Activated T-helper 1 cell treated with anti-CD3 and anti-CD28 coated beads, Interleukin-12 subunit alpha, Interleukin-12 subunit beta, Interleukin-2, Interleukin-4 antibody, amounts not matched to agents 30 ng/mL and 10 ng/mL and 1 ng/mL, durations not matched to agents 14 hours and 24 hours and 36 hours (primary cell): ENCODE measurements around the gene ZNRF3. TPM values are rescaled to one million over a fixed set of nuclear protein-coding genes. Genes with fewer than 3 reads are reported as not detected.
"Not testable (repeated sequence)": the region's sequence is repeated elsewhere in the genome, so short reads cannot be mapped to it uniquely, and the experiment has no call there.

ENCODE experiments used
- DNase-seq: peaks from one replicate; pipeline ENCODE4 v3.0.0; 2021; ENCODE audit warnings: low spot score
- H3K27ac Mint-ChIP-seq: one replicate; pipeline ENCODE4 v1.8.0; 2021; ENCODE audit warnings: mild to moderate bottlenecking, mixed read lengths
- H3K27me3 Mint-ChIP-seq: one replicate; pipeline ENCODE4 v1.8.0; 2022; ENCODE audit warnings: mild to moderate bottlenecking, moderate library complexity, mixed read lengths; ENCODE audit not compliant: insufficient read depth
- H3K36me3 Mint-ChIP-seq: one replicate; pipeline ENCODE4 v1.8.0; 2021; ENCODE audit warnings: low read depth, mixed read lengths
- H3K4me1 Mint-ChIP-seq: one replicate; pipeline ENCODE4 v1.8.0; 2021; ENCODE audit warnings: low read depth, mixed read lengths
- H3K4me3 Mint-ChIP-seq: one replicate; pipeline ENCODE4 v1.8.0; 2021; ENCODE audit warnings: mild to moderate bottlenecking, moderate library complexity, mixed read lengths
- H3K9me3 Mint-ChIP-seq: one replicate; pipeline ENCODE4 v1.8.0; 2021; ENCODE audit warnings: mixed read lengths
- intact Hi-C: fragments of 100-400 bp; cut with micrococcal nuclease; formaldehyde crosslinking; loops from one replicate; pipeline ENCODE4 v1.15.1; 2024
- total RNA-seq: library from RNA; stranded (reverse); gene quantifications from 2 replicates; pipeline ENCODE4 v1.2.3, GENCODE V29; 2022

ZNRF3 gene
- total RNA-seq, 1 donor from 2014 or later, result 2.1 TPM

DNA sequence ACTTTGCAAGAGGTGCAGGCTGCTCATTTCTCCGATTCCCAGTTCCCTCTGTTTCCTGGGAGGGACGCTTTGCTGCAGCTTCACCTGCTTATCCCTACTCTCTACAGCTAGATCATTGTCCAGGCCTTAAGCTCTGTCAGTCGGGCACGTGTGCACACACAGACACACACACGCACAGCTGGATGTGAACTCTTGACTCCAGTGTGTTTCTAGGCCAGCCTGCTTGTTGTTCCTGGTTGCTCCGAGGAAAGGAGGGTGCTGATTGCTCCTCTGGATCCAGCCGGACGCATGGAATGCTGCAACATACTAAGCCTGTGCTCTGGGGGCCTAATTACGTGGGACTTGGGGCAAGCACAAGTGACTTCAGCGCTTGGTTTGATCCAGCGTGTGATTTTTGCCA lies 19.7 kb downstream of the ZNRF3 start:
- peaks cover 15% of the 10 kb centered on the region for H3K4me1 Mint-ChIP-seq
- no peak overlapping the region for H3K4me3 Mint-ChIP-seq
- H3K9me3 Mint-ChIP-seq, result no peaks in the 10 kb centered on the region
- peaks cover 3% of the 10 kb centered on the region for H3K36me3 Mint-ChIP-seq
- DNase-seq, result no peak
- intact Hi-C loops, result no loop called here
- H3K27me3 Mint-ChIP-seq, result peaks cover 74% of the 10 kb centered on the region
- H3K27ac Mint-ChIP-seq, result no peak overlapping the region

DNA sequence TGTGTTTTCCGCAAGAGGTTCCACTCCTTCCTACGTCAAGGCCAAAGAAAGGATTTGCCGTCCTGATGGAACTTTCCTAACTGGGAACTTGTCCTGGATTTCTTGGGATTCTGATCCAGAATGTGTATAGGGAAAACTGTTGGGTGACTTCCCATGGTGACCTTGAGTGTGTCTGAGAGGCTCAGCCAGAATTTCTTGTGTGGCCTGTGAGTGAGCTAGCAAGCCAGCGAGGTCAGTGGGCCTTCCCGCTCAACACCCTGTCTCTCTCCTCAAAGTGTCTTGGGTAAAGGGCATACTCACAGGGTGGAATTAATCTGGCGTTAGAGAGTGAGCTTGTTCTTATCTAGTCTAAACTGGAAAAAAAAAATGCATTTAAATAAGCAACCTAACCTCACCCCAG lies 20.4 kb downstream of the ZNRF3 start:
- no peak for DNase-seq
- Mint-ChIP-seq H3K4me1 (peaks cover 22% of the 10 kb centered on the region), H3K9me3 (no peaks in the 10 kb centered on the region), H3K36me3 (peaks cover 3% of the 10 kb centered on the region), H3K27ac (no peak overlapping the region), H3K27me3 (peaks cover 69% of the 10 kb centered on the region), H3K4me3 (no peak overlapping the region)
- intact Hi-C loops, result no loop called here

DNA sequence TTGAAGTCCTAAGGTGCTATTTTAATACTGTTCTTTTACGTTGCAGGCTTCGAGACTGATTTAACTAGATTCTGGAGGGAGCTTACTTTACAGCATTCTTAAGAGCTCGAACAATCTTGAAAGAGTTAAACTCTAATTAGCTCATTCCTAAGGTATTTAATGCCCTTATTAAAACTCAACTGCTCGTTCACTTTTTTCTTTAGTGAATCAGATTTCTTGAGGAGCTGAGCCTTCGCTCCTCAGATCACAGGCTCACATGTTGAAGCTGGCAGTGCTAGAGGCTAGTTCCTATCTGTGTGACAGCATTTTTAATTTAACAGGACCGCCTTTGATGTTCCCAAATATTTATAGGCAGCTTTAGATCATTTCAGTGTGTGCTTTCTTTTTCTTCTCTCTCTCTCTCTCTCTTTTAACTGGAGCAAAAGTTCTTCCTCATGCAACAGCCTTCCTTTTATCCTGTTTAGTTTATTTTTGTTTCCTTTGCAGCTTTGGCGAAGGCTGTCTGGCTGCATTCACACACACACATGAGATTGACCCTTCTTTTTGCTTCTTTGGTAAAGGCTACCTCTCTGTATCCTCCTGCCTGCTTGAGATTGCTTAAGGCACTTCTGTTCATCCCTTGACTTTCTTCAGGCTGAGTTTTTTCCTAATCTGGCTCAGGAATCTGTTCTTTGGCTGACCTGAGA lies 21.0 kb downstream of the ZNRF3 start:
- H3K27me3 Mint-ChIP-seq, result peaks cover 65% of the 10 kb centered on the region
- no peak for DNase-seq
- H3K9me3 Mint-ChIP-seq, result no peaks in the 10 kb centered on the region
- H3K4me1 Mint-ChIP-seq, result peaks cover 24% of the 10 kb centered on the region
- H3K36me3 Mint-ChIP-seq, result peaks cover 3% of the 10 kb centered on the region
- intact Hi-C loops, result no loop called here
- no peak overlapping the region for H3K4me3 Mint-ChIP-seq
- H3K27ac Mint-ChIP-seq, result no peak overlapping the region

DNA sequence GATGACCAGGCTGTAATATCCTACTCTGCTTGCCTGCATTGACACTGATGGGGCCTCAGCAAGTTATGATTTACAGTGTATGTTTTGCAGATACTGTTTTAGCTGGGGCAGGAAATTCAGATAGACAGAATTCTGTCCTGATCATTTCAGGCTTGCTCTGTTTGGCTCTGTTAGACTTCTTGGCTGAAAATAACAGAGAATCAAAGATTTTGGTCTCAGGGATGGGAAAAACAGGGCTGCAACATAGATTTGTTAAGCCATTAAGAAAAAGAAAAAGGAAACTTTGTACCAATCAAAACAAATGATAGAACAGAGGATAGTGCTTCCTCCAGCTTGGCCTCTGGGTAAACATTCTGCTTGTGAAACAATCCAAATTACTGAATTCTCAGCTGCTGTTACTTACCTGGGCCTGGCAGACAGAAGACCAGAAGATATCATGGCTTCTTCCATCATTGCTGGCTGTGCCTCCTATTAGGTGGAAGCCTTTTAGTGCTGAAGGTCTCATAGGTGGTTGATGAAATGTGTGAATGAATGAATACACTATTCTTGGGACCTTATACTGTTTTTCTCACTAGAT lies 22.0 kb downstream of the ZNRF3 start:
- no peak overlapping the region for H3K4me3 Mint-ChIP-seq
- peaks cover 3% of the 10 kb centered on the region for H3K36me3 Mint-ChIP-seq
- peaks cover 61% of the 10 kb centered on the region for H3K27me3 Mint-ChIP-seq
- peaks cover 24% of the 10 kb centered on the region for H3K4me1 Mint-ChIP-seq
- no peaks in the 10 kb centered on the region for H3K9me3 Mint-ChIP-seq
- no peak overlapping the region for H3K27ac Mint-ChIP-seq
- no peak for DNase-seq
- intact Hi-C loops, result loop anchor here (5.0 kb wide), 2 partner anchors 93 to 233 kb away; no protein-coding TSS in a partner anchor

DNA sequence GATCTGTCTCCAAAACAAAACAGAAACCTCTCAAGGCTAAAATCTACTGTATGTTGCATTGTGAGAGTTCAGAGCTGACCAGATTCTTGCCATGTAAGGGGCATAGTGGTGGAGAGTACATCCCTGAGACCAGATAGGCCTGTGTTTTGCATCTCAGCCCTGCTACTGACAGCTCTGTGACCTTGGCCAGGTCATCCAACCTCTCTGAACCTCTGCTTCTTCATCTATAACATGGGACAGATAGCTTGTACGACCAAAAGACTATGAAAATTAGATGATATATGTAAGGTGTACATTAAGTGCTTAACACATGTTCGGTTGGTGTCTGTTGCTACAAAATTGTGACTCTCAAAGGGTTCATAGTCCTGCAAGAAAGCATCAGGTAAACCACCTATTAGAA lies 22.9 kb downstream of the ZNRF3 start:
- no peak for DNase-seq
- peaks cover 69% of the 10 kb centered on the region for H3K27me3 Mint-ChIP-seq
- H3K36me3 Mint-ChIP-seq, result peaks cover 3% of the 10 kb centered on the region
- intact Hi-C loops, result loop anchor here (2.0 to 5.0 kb wide), 3 partner anchors 94 to 360 kb away; partner anchors contain the start of gene RHBDD3
- H3K27ac Mint-ChIP-seq, result no peak overlapping the region
- peaks cover 24% of the 10 kb centered on the region for H3K4me1 Mint-ChIP-seq
- H3K4me3 Mint-ChIP-seq, result no peak overlapping the region
- H3K9me3 Mint-ChIP-seq, result no peaks in the 10 kb centered on the region

DNA sequence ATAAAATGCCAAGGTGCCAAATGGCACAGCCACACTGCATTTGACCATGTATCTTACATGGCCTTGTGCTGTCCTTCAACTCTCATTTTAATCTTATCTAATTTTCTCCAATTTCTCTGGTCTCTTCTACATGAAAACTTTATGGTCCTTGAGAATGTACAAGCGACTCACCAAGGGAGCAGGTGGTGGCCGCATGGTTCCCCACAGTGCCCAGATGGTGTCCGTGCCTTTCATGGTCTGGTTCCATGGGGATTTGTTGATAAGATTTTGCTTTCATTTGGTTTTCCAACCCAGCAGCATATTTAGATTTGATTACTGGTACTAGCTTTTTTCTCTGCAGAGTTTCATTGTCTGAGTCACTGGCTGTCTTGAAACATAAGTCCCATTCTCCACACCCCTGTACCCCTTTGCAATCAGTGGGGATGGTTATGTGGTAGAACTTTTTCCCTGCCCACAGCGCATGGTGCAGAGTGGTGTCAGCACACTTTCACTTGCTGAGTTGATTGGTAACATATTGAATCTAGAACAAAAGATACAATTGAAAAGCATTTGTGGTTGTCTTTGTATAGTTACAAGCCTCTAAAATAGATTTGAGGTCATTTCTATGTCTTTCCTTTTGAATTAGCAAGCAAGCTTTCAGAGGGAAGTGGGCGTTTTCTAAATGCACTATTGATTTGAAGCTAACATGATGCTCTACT lies 24.1 kb downstream of the ZNRF3 start:
- H3K4me3 Mint-ChIP-seq, result peak overlapping the region; percentile 4
- H3K36me3 Mint-ChIP-seq, result peaks cover 3% of the 10 kb centered on the region
- no peaks in the 10 kb centered on the region for H3K9me3 Mint-ChIP-seq
- DNase-seq, result peak; percentile 3
- peaks cover 71% of the 10 kb centered on the region for H3K27me3 Mint-ChIP-seq
- peak overlapping the region; percentile 55 for H3K27ac Mint-ChIP-seq
- intact Hi-C loops, result loop anchor here (1.0 to 5.0 kb wide), 6 partner anchors 95 to 359 kb away; partner anchors contain the start of gene RHBDD3
- peaks cover 24% of the 10 kb centered on the region for H3K4me1 Mint-ChIP-seq

DNA sequence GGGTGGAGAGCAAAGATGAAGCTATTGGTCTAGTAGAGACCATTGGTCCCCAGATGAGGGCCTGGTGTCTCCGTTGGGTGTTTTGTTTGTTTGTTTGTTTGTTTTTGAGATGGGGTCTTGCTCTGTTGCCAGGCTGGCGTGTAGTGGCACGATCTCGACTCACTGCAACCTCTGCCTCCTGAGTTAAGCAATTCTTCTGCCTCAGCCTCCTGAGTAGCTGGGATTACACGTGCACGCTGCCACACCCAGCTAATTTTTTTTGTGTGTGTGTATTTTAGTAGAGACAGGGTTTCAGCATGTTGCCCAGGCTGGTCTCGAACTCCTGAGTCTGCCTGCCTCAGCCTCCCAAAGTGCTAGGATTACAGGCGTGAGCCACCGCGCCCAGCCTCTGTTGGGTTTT lies 25.4 kb downstream of the ZNRF3 start:
- Mint-ChIP-seq H3K27me3 (peaks cover 68% of the 10 kb centered on the region), H3K27ac (peak overlapping the region; percentile 84), H3K4me1 (peaks cover 24% of the 10 kb centered on the region)
- intact Hi-C loops, result loop anchor here (1.0 to 5.0 kb wide), 6 partner anchors 26 to 258 kb away; partner anchors contain the start of genes CHEK2 and ZNRF3
- DNase-seq, H3K36me3 Mint-ChIP-seq, H3K4me3 Mint-ChIP-seq, H3K9me3 Mint-ChIP-seq: not testable (repeated sequence)

DNA sequence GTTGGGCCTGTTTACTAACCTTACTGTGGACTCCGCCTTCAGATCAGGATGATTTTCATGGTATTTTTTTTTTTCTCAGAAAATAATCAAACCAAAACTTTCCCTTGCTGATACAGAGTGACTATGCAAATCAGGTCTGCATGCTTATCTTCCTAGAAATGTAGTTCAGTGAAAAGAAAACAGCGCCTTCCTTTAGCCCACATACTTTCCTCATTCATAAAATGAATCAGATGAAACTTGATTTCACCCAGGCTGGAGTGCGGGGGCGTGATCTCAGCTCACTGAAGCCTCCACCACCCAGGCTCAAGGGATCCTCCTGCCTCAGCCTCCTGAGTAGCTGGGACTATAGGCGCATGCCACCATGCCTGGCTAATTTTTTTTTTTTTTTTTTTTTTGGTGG lies 26.0 kb downstream of the ZNRF3 start:
- intact Hi-C loops, result loop anchor here (1.0 to 5.0 kb wide), 6 partner anchors 26 to 257 kb away; partner anchors contain the start of genes CHEK2 and ZNRF3
- peak overlapping the region; percentile 84 for H3K27ac Mint-ChIP-seq
- peak; percentile 3 for DNase-seq
- H3K27me3 Mint-ChIP-seq, result peaks cover 63% of the 10 kb centered on the region
- no peak overlapping the region for H3K4me3 Mint-ChIP-seq
- peaks cover 3% of the 10 kb centered on the region for H3K36me3 Mint-ChIP-seq
- H3K9me3 Mint-ChIP-seq, result no peaks in the 10 kb centered on the region
- H3K4me1 Mint-ChIP-seq, result peaks cover 24% of the 10 kb centered on the region

DNA sequence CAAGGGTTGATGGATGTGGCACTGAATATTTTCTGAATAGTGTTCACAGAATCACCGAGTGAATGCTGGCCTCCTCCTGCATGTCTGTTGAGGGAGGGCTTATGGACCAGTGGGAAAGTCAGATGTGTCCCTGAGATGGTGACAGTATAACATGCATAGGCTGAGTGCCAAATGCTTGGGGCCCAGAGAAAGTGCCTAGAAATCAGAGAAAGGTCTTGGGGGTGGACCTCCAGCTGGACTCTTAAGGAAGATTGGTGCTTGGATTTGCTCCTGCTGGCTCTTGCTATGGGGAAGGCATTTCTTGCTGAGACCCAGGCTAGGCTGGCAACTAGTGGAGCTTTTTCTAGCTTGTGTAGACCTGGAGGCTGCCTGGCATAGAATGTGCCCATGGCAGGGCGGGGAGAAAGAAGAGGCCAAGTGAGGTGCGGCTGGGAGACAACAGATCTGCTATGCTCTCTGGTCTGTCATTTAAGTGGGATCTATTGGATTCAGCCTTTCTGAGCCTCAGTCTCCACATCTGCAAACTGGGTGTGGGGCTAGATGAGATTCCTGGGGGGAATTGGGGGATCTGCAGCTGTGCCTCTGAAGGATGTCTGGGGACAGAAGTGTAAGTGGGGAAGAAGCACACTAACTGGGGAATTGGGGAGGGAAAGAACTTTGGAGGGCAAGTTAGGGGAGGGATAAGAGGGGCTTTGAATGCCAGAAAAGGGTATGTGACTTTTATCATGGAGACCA lies 27.4 kb downstream of the ZNRF3 start:
- Mint-ChIP-seq H3K4me3 (no peak overlapping the region), H3K27ac (no peak overlapping the region), H3K4me1 (peaks cover 24% of the 10 kb centered on the region), H3K36me3 (peaks cover 3% of the 10 kb centered on the region), H3K9me3 (no peaks in the 10 kb centered on the region), H3K27me3 (peaks cover 60% of the 10 kb centered on the region)
- intact Hi-C loops, result no loop called here
- no peak for DNase-seq

DNA sequence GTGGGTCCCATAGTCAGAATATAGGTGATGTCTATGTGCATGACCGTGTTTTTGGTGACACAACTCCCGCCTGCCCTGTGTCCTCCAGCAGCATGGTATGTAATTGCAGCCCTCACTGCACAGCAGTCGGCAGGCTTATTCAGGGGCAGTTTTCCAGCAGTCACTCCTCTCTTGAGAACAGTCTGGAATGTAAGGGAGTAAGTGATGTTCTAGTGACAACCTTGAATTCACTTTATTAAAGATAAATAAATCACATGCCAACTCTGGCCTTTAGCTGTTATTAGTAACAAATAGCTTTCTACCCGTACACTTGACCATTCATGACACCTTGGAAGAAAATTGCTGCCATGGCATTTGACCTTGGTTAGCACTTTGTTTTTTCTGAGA lies 27.9 kb downstream of the ZNRF3 start:
- H3K4me1 Mint-ChIP-seq, result peaks cover 24% of the 10 kb centered on the region
- H3K36me3 Mint-ChIP-seq, result peaks cover 3% of the 10 kb centered on the region
- DNase-seq, result no peak
- no peak overlapping the region for H3K4me3 Mint-ChIP-seq
- H3K9me3 Mint-ChIP-seq, result no peaks in the 10 kb centered on the region
- H3K27me3 Mint-ChIP-seq, result peaks cover 57% of the 10 kb centered on the region
- no peak overlapping the region for H3K27ac Mint-ChIP-seq
- intact Hi-C loops, result no loop called here

DNA sequence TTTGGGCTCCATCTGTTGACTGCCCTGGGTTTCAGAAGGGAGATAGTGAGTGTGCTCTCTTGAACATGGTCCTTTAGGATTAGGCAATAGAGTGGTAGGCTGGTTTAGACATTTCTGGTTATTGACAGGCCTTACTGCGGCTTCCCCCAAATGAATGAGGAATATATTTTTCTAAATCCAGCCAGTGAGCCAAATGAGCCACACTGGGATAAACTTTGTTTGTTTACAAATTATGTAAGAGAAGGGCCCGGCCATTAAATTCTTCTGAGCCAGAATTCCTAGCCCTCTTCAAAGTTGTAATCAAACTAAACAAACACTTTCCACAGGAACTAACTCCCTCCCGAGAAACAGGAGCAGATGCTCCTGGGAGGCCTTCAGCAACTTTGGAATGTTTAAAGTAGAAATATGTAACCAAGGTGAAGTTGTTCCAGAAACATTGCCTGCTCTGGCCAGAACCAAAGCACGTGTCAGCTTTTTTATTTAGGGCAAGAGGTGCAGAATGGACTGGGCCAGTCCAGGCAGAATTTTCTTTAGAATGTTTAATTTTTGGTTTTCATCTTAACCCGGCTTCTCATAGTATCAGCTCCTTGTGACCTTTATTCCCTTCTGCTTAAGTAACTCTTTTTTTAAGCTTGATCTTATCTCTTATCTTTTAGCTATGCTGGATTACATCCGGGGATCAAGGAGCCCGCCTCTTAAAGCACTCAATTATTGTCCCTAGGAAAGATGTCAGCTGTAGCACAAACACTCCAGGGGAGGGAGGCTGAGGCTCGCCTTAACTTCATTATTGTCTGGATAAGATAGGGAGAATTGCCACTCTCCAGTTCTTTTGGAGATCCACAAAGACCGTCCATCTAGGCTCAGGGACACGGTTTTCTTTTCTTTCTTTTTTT lies 28.7 kb downstream of the ZNRF3 start:
- no peaks in the 10 kb centered on the region for H3K9me3 Mint-ChIP-seq
- peaks cover 59% of the 10 kb centered on the region for H3K27me3 Mint-ChIP-seq
- H3K27ac Mint-ChIP-seq, result no peak overlapping the region
- H3K4me1 Mint-ChIP-seq, result peaks cover 24% of the 10 kb centered on the region
- no peak for DNase-seq
- no peak overlapping the region for H3K4me3 Mint-ChIP-seq
- H3K36me3 Mint-ChIP-seq, result peaks cover 3% of the 10 kb centered on the region
- intact Hi-C loops, result no loop called here

DNA sequence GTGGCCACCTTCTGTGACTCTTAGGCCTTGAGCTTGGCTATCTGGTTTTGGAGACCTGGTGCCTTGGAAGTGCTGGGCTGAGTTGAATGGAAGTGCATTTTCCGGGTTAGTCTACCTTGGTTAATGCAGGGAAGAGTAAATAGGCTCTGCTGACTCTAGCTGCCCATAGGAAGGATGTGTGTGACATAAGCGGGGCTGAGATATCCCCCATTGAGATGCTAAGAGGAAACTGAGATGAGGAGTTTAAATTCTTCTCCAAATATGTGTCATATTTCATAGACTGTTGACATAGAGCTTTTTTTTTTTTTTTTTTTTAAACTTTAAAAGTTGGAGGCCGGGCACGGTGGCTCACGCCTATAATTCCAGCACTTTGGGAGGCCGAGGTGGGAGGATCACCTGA lies 30.8 kb downstream of the ZNRF3 start:
- Mint-ChIP-seq H3K27me3 (peaks cover 64% of the 10 kb centered on the region), H3K4me3 (no peak overlapping the region), H3K9me3 (no peaks in the 10 kb centered on the region), H3K36me3 (no peaks in the 10 kb centered on the region), H3K4me1 (peaks cover 3% of the 10 kb centered on the region), H3K27ac (no peak overlapping the region)
- no peak for DNase-seq
- intact Hi-C loops, result no loop called here
